NCI-H2107 treated with DMSO at 0.1 percent for 48 hours (cell line): ENCODE data around the gene MAPT.

Experiments used
- DNase-seq: peaks from one replicate; lab custom pipeline; 2025; ENCODE audit not compliant: unreplicated experiment; lab: John Stamatoyannopoulos, UW

Gene MAPT

GRCh38 chr17:45894022-45894784 lies at the start of gene MAPT:
MAPT (plus strand) TSS chr17:45894554; CDS start chr17:45962338, 67,784 bp downstream.
- peak; percentile 69 for DNase-seq

GRCh38 chr17:45844695-45845375 lies 49.5 kb upstream of the MAPT start, which contains the start of gene SPPL2C:
SPPL2C (plus strand) TSS chr17:45844881; CDS start chr17:45844907, 26 bp downstream.
- no peak for DNase-seq

- no peak for DNase-seq
Observed at GRCh38 chr17:45845376-45846185, 48.8 kb upstream of the MAPT start.

- DNase-seq = no peak
Observed at GRCh38 chr17:45846223-45846622, 48.1 kb upstream of the MAPT start.

- no peak for DNase-seq
Observed at GRCh38 chr17:45846646-45847045, 47.7 kb upstream of the MAPT start.

GRCh38 chr17:45847101-45847500 lies 47.3 kb upstream of the MAPT start:
- DNase-seq = no peak

GRCh38 chr17:45847747-45848146 lies 46.6 kb upstream of the MAPT start:
- DNase-seq = no peak

GRCh38 chr17:45848405-45848804 lies 45.9 kb upstream of the MAPT start:
- no peak for DNase-seq

GRCh38 chr17:45848868-45849535 lies 45.4 kb upstream of the MAPT start:
- no peak for DNase-seq

- DNase-seq = no peak
Observed at GRCh38 chr17:45849536-45849990, 44.8 kb upstream of the MAPT start.

GRCh38 chr17:45850011-45850410 lies 44.3 kb upstream of the MAPT start:
- DNase-seq = no peak

- DNase-seq = no peak
Observed at GRCh38 chr17:45850468-45850867, 43.9 kb upstream of the MAPT start.

GRCh38 chr17:45851022-45851421 lies 43.3 kb upstream of the MAPT start:
- DNase-seq = no peak

GRCh38 chr17:45851464-45851863 lies 42.9 kb upstream of the MAPT start:
- no peak for DNase-seq

- no peak for DNase-seq
Observed at GRCh38 chr17:45851873-45852272, 42.5 kb upstream of the MAPT start.

GRCh38 chr17:45852535-45853297 lies 41.6 kb upstream of the MAPT start:
- DNase-seq = peak; percentile 43

- no peak for DNase-seq
Observed at GRCh38 chr17:45854209-45854608, 40.1 kb upstream of the MAPT start.

- DNase-seq = no peak
Observed at GRCh38 chr17:45855691-45856336, 38.5 kb upstream of the MAPT start.

- no peak for DNase-seq
Observed at GRCh38 chr17:45857977-45858708, 36.2 kb upstream of the MAPT start.
